Transverse colon (tissue), 4 donors: Measurements from ENCODE around the gene SERGEF. TPM values are rescaled to one million over a fixed set of nuclear protein-coding genes. Genes with fewer than 3 reads are reported as not detected.

Source experiments
- DNase-seq: peaks from one replicate; pipeline ENCODE4 v3.0.0-alpha.2; 2019
- H3K27ac ChIP-seq, 4 donors: fragments of 200-600 bp; sonication (generic); 2 replicates each; pipeline ENCODE4 v1.5.1; 2016 to 2018; ENCODE audit warnings: inconsistent platforms in 4 of 4
- H3K27me3 ChIP-seq: fragments of 200-600 bp; sonication (generic); 2 replicates; pipeline ENCODE4 v1.5.1; 2017; ENCODE audit warnings: inconsistent platforms
- H3K36me3 ChIP-seq, 4 donors: fragments of 200-600 bp; sonication (generic); 2 replicates each; pipeline ENCODE4 v1.5.1; 2017 to 2019; ENCODE audit warnings: inconsistent platforms in 4 of 4
- H3K4me1 ChIP-seq, 4 donors: fragments of 200-600 bp; sonication (generic); 2 replicates each; pipeline ENCODE4 v1.5.1; 2017 to 2020; ENCODE audit warnings: inconsistent platforms in 4 of 4
- H3K4me3 ChIP-seq, 4 donors: fragments of 200-600 bp; sonication (generic); 1 replicate in 1 of 4; 2 replicates in 3 of 4; pipeline versions ENCODE4 v1.5.1 to v1.6.1; 2017 to 2019; ENCODE audit warnings: inconsistent platforms in 4 of 4
- H3K9me3 ChIP-seq, 2 donors: fragments of 200-600 bp; sonication (generic); 2 replicates each; pipeline ENCODE4 v1.5.1; 2017 to 2019; ENCODE audit warnings: inconsistent platforms in 2 of 2
- EP300 ChIP-seq: sonication (generic); formaldehyde crosslinking; IDR thresholded peaks from one replicate; pipeline ENCODE4 v1.6.1; 2017; ENCODE audit warnings: antibody characterized with exemption, low read depth
- POLR2A ChIP-seq: fragments of 450-650 bp; IDR thresholded peaks from one replicate; pipeline ENCODE4 v1.6.1; 2016; ENCODE audit warnings: antibody characterized with exemption, mild to moderate bottlenecking, moderate library complexity
- POLR2AphosphoS5 ChIP-seq, 3 donors: sonication (generic); formaldehyde crosslinking; IDR thresholded peaks; one replicate each; pipeline ENCODE4 v1.6.1; 2016; ENCODE audit warnings: antibody characterized with exemption in 3 of 3
- WGBS, 2 donors: methylation state at CpG; one replicate each; pipeline ENCODE4 v1.1.5; 2018; ENCODE audit warnings: low coverage in 1 of 2; 5-methylcytosine and 5-hydroxymethylcytosine counted together
- in situ Hi-C, 4 donors: fragments of 200-750 bp; cut with MboI; loops; one replicate each; pipeline versions ENCODE4 v1.15.0 to v1.15.1; 2017; ENCODE audit warnings: low sequenced_read_pairs in 3 of 4, low pct_ligation_motif_present in 1 of 4, low pct_unique_long_range_greater_than_20kb in 1 of 4
- intact Hi-C: fragments of 100-400 bp; cut with DNase I; formaldehyde crosslinking; loops from one replicate; pipeline ENCODE4 v1.15.1; 2023; ENCODE audit warnings: low total_unique reads
- total RNA-seq, 4 donors: library from RNA; depleted of rRNA; stranded (reverse); fragments of >200 nt; gene quantifications; one replicate each; pipeline ENCODE4 v1.1.0, GENCODE V29; 2016
- TF ChIP-seq, protein P1 (sequence below), 5 experiments: fragments of 200-600 bp in 3 of 5; fragments of 450-650 bp in 2 of 5; sonication (generic) in 3 of 5; IDR thresholded peaks; 1 replicate in 2 of 5; 2 replicates in 3 of 5; pipeline ENCODE4 v1.5.1; 2016 to 2017; ENCODE audit warnings: antibody characterized with exemption in 5 of 5, inconsistent platforms in 3 of 5, mild to moderate bottlenecking in 2 of 5, moderate library complexity in 1 of 5

SERGEF gene
- total RNA-seq, 4 donors from 2014 or later, result 11.6 to 28.9 (median 19.1) TPM

DNA sequence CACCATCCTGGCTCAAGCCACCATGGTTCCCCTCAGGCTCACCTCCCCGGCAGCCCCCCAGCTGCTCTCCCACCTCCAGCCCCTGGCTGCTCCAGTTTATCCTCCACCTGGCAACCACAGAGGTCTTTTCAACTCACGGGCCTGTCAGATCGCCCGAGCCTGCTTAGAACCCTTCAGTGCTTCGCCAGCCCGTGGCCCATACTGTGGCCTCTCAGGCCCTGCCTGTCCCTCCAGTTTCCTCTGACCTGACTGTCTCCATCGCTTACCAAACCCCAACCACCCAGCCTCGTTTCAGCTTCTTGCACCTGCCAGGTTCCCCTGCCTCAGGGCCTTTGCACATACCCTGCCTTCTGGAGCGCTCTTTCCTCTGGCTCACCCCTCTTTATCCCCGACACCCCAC, 271.4 kb downstream of the SERGEF start:
- no peaks in the 10 kb centered on the region for H3K9me3 ChIP-seq
- in situ Hi-C loops, result no loop called here
- TF ChIP-seq POLR2A (no peak), EP300 (no peak), POLR2AphosphoS5 (IDR thresholded peaks at IDR 0.05) (no peak)
- TF ChIP-seq, protein P1, sequence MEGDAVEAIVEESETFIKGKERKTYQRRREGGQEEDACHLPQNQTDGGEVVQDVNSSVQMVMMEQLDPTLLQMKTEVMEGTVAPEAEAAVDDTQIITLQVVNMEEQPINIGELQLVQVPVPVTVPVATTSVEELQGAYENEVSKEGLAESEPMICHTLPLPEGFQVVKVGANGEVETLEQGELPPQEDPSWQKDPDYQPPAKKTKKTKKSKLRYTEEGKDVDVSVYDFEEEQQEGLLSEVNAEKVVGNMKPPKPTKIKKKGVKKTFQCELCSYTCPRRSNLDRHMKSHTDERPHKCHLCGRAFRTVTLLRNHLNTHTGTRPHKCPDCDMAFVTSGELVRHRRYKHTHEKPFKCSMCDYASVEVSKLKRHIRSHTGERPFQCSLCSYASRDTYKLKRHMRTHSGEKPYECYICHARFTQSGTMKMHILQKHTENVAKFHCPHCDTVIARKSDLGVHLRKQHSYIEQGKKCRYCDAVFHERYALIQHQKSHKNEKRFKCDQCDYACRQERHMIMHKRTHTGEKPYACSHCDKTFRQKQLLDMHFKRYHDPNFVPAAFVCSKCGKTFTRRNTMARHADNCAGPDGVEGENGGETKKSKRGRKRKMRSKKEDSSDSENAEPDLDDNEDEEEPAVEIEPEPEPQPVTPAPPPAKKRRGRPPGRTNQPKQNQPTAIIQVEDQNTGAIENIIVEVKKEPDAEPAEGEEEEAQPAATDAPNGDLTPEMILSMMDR (IDR thresholded peaks at IDR 0.05), result no peak
- no peaks in the 10 kb centered on the region for H3K36me3 ChIP-seq
- intact Hi-C loops, result no loop called here
- DNase-seq, result no peak
- peaks cover 51% of the 10 kb centered on the region for H3K27me3 ChIP-seq
- 86 to 91% methylated on average over 6 to 10 of the region's 10 CpGs for WGBS, 2 donors
- H3K4me3 ChIP-seq, result no peak overlapping the region
- H3K27ac ChIP-seq, result no peak overlapping the region
- no peaks in the 10 kb centered on the region for H3K4me1 ChIP-seq

DNA sequence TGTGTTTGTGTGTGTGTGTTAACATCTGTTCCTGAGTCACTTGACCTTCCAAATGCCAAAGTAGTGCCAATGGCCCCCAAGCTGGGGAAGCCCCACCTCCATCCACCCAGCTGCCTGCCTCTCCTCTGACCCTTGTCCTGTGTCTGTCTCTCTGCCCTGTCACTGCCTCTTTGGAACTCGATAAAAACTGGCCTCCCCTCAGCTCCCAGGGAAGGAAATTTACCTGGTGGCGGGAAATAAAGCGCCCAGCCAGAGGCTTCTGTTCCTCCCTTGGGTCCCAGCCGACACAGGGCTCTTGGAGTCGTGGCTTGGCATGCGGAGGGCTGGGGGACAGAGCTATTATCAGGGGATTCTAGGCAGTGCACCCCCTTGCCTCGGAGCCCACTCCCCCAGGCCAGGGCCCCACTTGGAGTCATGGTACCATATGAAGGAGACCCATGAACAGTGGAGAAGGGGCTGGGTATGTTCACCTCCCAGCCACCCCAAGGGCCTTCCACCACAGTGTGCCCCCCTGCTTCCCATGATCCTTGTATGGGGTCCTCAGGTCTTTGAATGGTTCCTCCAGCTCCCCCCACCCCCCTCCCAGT, 272.1 kb downstream of the SERGEF start:
- TF ChIP-seq, protein P1 (IDR thresholded peaks at IDR 0.05), result no peak
- TF ChIP-seq POLR2AphosphoS5 (IDR thresholded peaks at IDR 0.05), result no peak
- no peak for TF ChIP-seq EP300
- TF ChIP-seq POLR2A, result no peak
- 74% methylated on average over 7 of the region's 7 CpGs; no CpG with 5 or more reads in 1 of the 2 donors for WGBS, 2 donors
- Histone ChIP-seq H3K4me1 (peaks cover 0 to 4% (median 1%) of the 10 kb centered on the region in 4 donors), H3K9me3 (no peaks in the 10 kb centered on the region), H3K27me3 (peaks cover 58% of the 10 kb centered on the region), H3K36me3 (no peaks in the 10 kb centered on the region), H3K4me3 (no peak overlapping the region), H3K27ac (no peak overlapping the region)
- intact Hi-C loops (no loop called here), in situ Hi-C loops (no loop called here)
- DNase-seq, result no peak

DNA sequence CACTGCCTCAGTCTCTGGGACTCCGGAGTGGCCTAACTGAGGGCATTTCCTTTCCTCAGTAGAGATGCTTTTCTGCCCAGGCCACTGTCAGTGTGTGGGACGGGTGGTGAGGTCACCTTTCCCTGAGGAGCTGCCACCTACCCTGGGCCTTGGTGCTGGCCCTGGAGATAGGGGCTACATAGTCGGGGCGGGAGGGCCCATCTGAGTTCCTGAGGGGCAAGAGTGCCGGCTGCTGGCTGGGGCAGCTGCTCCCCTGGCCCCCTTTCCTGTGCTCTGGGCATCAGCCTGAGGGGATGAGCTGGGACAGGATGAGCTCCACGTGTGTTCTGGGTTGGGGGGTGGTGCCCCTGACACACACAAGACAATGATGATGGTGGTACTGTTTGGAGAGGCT, 272.9 kb downstream of the SERGEF start:
- WGBS, 2 donors, result 70% methylated on average over 6 of the region's 6 CpGs; no CpG with 5 or more reads in 1 of the 2 donors
- Histone ChIP-seq H3K27ac (no peak overlapping the region), H3K27me3 (peaks cover 66% of the 10 kb centered on the region), H3K36me3 (no peaks in the 10 kb centered on the region), H3K4me1 (peaks cover 0 to 11% (median 9%) of the 10 kb centered on the region in 4 donors), H3K4me3 (no peak overlapping the region), H3K9me3 (no peaks in the 10 kb centered on the region)
- no peak for DNase-seq
- in situ Hi-C loops (no loop called here), intact Hi-C loops (no loop called here)
- TF ChIP-seq, protein P1 (IDR thresholded peaks at IDR 0.05), result no peak
- no peak for TF ChIP-seq POLR2A
- no peak for TF ChIP-seq POLR2AphosphoS5 (IDR thresholded peaks at IDR 0.05)
- TF ChIP-seq EP300, result no peak

DNA sequence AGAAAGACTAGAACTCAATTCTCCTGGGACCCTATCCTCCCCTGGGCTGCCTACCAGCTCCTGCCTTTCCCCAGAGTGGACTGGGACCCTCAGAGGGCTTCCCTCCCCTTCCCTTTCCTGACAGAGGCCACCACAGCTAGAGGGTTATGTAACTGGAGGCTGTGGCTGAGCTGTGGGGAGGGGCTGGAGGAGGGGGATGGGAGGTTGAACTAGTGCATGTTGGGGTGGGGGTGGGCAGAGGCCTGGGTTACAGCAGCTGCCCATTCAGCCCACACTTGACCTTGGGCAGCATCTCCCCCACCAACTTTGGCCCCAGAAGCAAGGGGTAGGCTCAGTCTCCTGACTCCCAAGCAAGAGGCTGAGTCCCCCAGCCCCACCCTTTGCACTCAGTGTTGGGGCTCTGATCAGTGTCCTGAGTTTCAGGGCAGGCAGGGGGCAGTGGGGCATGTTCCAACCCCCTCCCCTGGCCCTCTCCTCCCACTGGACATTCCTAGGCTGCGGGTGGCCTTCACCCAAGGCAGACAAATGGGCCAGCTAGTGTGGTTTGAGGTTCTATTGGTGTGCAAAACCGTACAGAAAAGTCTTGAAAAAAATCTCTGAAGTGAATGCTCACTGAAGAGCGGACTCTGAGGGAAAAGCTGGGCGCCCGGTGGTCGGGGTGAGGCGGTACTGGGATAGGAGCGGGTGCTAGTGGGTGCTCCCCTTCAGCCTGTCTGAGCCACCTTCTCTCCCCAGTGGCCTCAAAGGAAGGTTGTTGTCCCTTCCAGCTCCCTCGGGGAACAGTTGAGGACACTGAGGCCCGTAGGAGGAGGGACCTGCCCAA, 274.5 kb downstream of the SERGEF start:
- DNase-seq, result no peak

More for the DNA sequence above, 274.5 kb downstream of the SERGEF start:
- Histone ChIP-seq H3K27me3 (peaks cover 77% of the 10 kb centered on the region), H3K27ac (no peak overlapping the region), H3K36me3 (no peaks in the 10 kb centered on the region), H3K9me3 (no peaks in the 10 kb centered on the region), H3K4me1 (peaks cover 0 to 18% (median 15%) of the 10 kb centered on the region in 4 donors), H3K4me3 (no peak overlapping the region)
- TF ChIP-seq, protein P1 (IDR thresholded peaks at IDR 0.05), result no peak
- TF ChIP-seq POLR2AphosphoS5 (IDR thresholded peaks at IDR 0.05) (no peak), EP300 (no peak), POLR2A (no peak)
- intact Hi-C loops, result no loop called here
- 65% methylated on average over 10 of the region's 10 CpGs; no CpG with 5 or more reads in 1 of the 2 donors for WGBS, 2 donors
- in situ Hi-C loops, result no loop called here
